ENCODE results near the gene SPPL3. TPM values are rescaled to one million over a fixed set of nuclear protein-coding genes. Genes with fewer than 3 reads are reported as not detected.
"Not testable (repeated sequence)": the region's sequence is repeated elsewhere in the genome, so short reads cannot be mapped to it uniquely, and the experiment has no call there.

The SPPL3 gene
- total RNA-seq, 2 donors from 2014 or later = 43.5 to 45.7 TPM

DNA sequence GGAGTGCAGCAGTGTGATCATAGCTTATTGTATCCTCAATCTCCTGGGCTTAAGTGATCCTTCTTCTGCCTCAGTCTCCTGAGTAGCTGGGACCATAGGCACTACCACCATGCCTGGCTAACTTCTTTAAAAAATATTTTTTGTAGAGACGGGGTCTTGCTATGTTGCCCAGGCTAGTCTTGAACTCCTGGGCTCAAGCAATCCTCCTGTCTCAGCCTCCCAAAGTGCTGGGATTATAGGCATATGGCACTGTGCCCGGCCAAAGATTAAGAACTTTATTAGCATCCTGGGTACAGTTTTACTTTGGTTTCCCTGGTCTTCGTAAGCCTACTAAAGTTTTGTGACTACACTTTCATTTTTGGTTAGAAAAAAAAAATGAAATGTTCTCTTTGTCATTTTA is 94.1 kb downstream of the SPPL3 start:
- DNase-seq (no peak), ATAC-seq (replicated peaks in 1 of 2) (no peak)
- Mint-ChIP-seq H3K4me1 (ENCODE audit: low read depth) (peaks cover 25% of the 10 kb centered on the region), H3K36me3 (ENCODE audit: insufficient read depth in 2 of 2) (peaks cover 0 to 8% of the 10 kb centered on the region in 2 donors), H3K4me3 (no peak overlapping the region), H3K27me3 (ENCODE audit: low read depth) (no peaks in the 10 kb centered on the region), H3K27ac (no peak overlapping the region), H3K9me3 (no peaks in the 10 kb centered on the region)

DNA sequence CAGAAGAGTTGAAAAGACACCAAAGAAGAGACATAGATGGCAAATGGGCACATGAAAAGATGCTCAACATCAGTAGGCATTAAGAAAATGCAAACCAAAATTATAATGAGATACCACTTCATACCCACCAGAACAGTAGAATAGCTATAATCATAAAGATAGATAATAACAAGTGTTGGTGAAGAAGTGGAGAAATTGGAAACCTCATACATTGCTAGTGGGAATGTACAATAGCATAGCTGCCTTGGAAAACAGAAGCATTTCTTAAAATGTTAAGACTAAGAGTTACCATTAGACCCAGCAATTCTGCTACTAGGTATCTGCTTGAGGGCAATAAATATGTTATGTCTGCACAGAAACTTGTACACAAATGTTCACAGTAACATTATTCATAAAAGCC is 99.7 kb downstream of the SPPL3 start:
- ATAC-seq (replicated peaks in 1 of 2) (no peak), DNase-seq (no peak)
- peaks cover 2 to 9% of the 10 kb centered on the region in 2 donors for H3K36me3 Mint-ChIP-seq (ENCODE audit: insufficient read depth in 2 of 2)
- no peak overlapping the region for H3K27ac Mint-ChIP-seq
- H3K27me3 Mint-ChIP-seq (ENCODE audit: low read depth) = no peaks in the 10 kb centered on the region
- no peaks in the 10 kb centered on the region for H3K9me3 Mint-ChIP-seq
- no peak overlapping the region for H3K4me3 Mint-ChIP-seq
- H3K4me1 Mint-ChIP-seq (ENCODE audit: low read depth) = peaks cover 45% of the 10 kb centered on the region

DNA sequence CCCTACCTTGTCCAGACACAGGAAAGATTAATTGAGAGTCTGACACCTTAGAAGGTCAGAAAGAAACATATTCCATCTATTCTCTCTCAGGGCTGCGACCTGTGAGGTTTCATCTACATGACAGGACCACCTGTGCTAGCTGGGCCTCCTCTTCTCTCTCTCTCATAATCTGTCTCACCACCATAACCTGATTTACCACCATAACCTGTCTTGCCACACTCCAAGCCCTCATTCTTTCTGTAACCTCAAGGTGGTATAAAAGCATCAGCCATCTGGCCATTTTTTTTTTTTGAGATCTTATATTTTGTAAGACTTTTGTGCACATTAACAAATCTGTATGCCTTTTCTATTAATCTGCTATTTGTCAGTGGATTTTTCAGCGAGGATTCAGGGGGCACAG is 103.0 kb downstream of the SPPL3 start:
- ATAC-seq (replicated peaks in 1 of 2) = no peak
- Mint-ChIP-seq H3K4me1 (ENCODE audit: low read depth) (peaks cover 70% of the 10 kb centered on the region), H3K4me3 (peak overlapping the region in 1 of 2 donors; percentile 75), H3K27ac (peak overlapping the region; percentile 97), H3K9me3 (peaks cover 1 to 4% of the 10 kb centered on the region in 2 donors), H3K27me3 (ENCODE audit: low read depth) (no peaks in the 10 kb centered on the region), H3K36me3 (ENCODE audit: insufficient read depth in 2 of 2) (peaks cover 15 to 24% of the 10 kb centered on the region in 2 donors)
- DNase-seq = no peak

DNA sequence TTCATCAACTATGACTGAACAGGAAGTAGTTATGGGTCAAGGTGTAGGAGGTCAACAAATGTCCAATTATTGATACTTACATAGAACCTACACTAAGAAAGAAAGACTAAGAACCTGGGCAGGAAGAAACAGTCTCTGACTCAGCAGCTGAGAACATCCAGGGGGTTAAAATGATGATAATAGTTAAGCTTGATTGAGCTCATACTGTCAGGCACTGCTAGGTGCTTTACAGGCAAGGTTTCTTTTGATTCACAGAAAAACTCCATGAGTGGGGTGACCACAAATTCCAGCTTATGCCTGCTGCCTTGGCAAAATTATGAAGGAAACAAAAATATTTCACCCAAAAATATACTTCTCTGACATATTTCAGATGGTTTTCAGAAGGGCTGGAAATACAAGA is 103.5 kb downstream of the SPPL3 start:
- Mint-ChIP-seq H3K4me3 (peak overlapping the region in 1 of 2 donors; percentile 75), H3K27ac (peak overlapping the region; percentile 97), H3K4me1 (ENCODE audit: low read depth) (peaks cover 74% of the 10 kb centered on the region), H3K9me3 (peaks cover 3 to 6% of the 10 kb centered on the region in 2 donors), H3K27me3 (ENCODE audit: low read depth) (no peaks in the 10 kb centered on the region), H3K36me3 (ENCODE audit: insufficient read depth in 2 of 2) (peaks cover 18 to 29% of the 10 kb centered on the region in 2 donors)
- DNase-seq = no peak
- ATAC-seq (replicated peaks in 1 of 2) = peak; percentile 54 to 73

DNA sequence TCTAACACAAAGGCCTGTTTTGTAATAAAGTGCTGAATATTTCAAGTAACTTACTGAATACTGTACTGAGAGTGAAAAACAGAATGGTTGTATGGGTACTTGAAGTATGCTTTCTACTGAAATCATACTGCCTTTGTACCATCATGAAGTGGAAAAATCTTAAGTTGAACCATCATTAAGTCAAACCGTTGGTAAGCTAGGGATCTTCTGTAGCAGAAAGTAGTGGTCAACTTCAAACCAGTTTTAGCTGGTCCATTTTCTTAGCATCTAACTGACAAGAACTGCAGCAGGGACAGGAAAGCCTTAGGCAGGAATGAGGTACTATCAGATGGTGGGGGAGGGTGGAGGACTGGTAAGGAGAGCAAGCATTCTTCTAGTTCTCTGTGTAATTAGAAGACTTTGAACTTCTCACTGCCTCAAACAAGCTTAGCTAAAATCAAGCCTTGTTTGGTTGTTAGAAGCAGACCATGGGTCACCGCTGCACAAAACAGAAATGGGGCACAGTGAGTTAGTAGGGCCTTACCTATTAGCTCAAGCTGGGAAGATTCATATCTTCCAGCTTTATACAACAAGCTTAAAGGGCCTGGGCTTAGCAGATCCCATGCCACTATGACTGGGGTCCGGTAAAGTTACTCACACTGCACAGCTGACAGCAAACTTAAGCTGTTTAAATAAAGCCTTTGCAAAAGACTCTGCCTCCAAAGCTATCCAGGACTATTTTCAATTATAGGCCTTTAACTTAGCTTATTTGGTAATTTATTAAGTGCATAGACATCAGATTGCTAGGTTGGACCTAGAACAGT is 104.7 kb downstream of the SPPL3 start:
- Mint-ChIP-seq H3K27me3 (ENCODE audit: low read depth) (no peaks in the 10 kb centered on the region), H3K4me1 (ENCODE audit: low read depth) (peaks cover 83% of the 10 kb centered on the region), H3K27ac (peak overlapping the region; percentile 97), H3K4me3 (peak overlapping the region in 1 of 2 donors; percentile 83), H3K9me3 (peaks cover 12 to 15% of the 10 kb centered on the region in 2 donors), H3K36me3 (ENCODE audit: insufficient read depth in 2 of 2) (peaks cover 25 to 40% of the 10 kb centered on the region in 2 donors)
- ATAC-seq (replicated peaks in 1 of 2) (peak in 1 of 2 donors; percentile 7), DNase-seq (no peak)

DNA sequence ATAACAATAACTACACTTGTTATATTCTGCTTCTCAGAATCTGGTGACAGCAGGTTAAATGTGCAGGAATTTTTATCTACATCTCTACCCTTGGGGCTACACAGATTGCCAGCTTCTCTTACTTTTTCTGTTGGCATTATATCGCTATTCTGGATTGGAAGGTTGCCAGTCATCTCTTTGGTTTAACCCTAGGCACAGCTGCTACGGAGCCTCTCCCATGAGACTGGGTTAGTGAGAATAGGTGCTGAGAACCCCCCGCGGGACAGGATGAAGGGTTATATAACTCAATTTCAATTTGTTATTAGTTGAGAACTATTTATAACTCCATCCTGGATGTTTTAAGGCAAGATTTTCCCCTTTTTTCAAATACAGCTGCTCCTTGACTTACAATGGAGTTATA is 105.5 kb downstream of the SPPL3 start:
- H3K4me3 Mint-ChIP-seq = peak overlapping the region; percentile 61 to 83
- ATAC-seq (replicated peaks in 1 of 2) (no peak), DNase-seq (no peak)
- peaks cover 26 to 35% of the 10 kb centered on the region in 2 donors for H3K36me3 Mint-ChIP-seq (ENCODE audit: insufficient read depth in 2 of 2)
- H3K27ac Mint-ChIP-seq = peak overlapping the region; percentile 97
- H3K27me3 Mint-ChIP-seq (ENCODE audit: low read depth) = no peaks in the 10 kb centered on the region
- peaks cover 12 to 15% of the 10 kb centered on the region in 2 donors for H3K9me3 Mint-ChIP-seq
- peaks cover 84% of the 10 kb centered on the region for H3K4me1 Mint-ChIP-seq (ENCODE audit: low read depth)

DNA sequence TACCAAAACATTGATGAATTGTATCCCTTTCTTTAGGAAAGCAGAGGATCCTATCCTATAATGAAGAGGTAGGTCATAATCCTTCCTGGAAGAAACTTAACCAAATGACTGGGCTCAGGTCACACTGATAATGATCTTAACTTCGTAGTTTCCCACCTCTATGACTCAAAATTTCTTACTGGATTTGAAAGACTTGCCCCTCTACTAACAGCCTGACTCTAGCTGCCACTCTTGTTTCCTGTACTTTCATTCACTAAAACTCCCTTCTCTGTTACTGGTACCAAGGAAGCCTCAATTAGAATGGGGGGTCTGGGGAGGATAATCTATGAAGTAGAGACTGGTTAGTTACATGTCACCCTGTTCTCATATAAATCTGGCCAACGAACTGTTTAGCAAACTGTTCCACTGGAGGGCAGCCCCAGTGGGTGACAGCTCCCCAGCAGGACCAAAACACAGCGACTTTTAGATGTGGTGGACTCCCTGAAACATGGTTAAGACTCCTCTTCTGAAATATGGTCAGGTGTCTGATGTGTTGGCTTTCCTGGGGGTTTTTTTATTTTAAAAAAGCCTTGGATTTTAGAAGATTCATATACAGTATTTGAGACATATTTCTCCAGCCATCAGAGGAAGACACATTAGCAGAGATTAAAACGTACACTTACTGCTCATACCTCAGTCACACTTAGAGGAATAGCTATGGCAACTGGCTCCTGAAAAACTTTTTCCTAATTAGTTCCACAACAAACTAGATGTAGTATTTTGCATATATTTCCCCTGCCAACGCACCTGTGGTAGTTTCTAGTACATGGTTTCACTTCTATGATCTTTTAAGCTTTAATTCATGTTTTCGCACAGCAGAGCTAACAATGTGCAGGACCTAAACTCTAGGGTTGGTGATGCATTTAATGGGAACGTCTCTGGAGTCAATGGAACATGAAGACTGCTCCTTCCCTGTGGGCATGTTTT is 106.2 kb downstream of the SPPL3 start:
- ATAC-seq (replicated peaks in 1 of 2) (peak; percentile 79 to 83), DNase-seq (peak; percentile 13 to 38)
- Mint-ChIP-seq H3K27ac (peak overlapping the region; percentile 97), H3K4me3 (peak overlapping the region; percentile 61 to 83), H3K9me3 (peaks cover 12 to 15% of the 10 kb centered on the region in 2 donors), H3K27me3 (ENCODE audit: low read depth) (no peaks in the 10 kb centered on the region), H3K4me1 (ENCODE audit: low read depth) (peaks cover 82% of the 10 kb centered on the region), H3K36me3 (ENCODE audit: insufficient read depth in 2 of 2) (peaks cover 26 to 35% of the 10 kb centered on the region in 2 donors)

DNA sequence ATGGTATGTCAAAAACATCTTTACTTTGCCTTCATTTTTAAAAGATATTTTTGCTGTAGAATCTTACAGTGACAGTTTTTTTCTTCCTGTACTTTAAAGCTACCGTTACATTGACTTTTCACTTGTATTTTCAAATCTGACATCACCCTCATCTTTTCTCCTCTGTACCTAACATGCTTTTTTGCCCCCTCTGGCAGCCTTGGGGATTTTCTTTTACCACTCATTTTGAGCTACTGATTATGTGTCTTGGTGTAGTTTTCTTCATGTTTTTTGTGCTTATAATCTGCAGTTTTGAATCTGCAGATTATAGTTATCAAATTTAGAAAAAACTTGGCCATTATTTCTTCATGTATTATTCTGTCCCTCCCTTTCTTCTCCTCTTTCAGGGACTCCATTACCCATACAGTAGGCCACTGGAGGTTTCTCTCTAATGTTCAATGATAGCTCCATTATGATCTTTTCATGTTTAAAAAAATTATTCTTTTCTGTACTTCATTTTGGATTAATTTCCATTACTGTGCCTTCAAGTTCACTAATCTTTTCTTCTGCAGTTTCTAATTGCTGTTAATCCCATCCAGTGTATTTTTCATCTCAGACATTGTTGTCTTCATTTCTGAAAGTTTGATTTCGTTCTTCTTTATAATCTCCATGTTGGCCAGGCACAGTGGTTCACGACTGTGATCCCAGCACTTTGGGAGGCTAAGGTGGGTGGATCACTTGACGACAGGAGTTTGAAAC is 108.5 kb downstream of the SPPL3 start:
- Mint-ChIP-seq H3K27ac (no peak overlapping the region), H3K36me3 (ENCODE audit: insufficient read depth in 2 of 2) (peaks cover 26 to 38% of the 10 kb centered on the region in 2 donors), H3K4me3 (no peak overlapping the region), H3K4me1 (ENCODE audit: low read depth) (peaks cover 75% of the 10 kb centered on the region), H3K27me3 (ENCODE audit: low read depth) (no peaks in the 10 kb centered on the region), H3K9me3 (peaks cover 12 to 15% of the 10 kb centered on the region in 2 donors)
- DNase-seq (no peak), ATAC-seq (replicated peaks in 1 of 2) (no peak)

DNA sequence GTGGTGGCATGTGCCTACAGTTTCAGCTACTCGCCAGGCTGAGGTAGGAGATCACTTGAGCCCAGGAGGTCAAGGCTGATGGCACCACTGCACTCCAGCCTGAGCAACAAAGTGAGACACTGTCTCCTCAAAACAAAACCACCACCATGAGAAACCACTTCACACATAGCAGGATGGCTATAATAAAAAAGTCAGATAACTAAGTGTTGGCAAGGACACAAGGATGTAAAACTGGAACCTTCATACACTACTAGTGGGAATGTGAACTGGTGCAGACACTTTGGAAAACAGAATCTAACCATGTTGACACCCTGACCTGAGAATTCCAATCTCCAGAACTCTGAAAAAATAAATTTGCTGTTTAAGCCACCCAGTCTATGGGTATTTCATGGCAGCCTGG is 110.8 kb downstream of the SPPL3 start:
- Mint-ChIP-seq H3K36me3 (ENCODE audit: insufficient read depth in 2 of 2) (peaks cover 28 to 38% of the 10 kb centered on the region in 2 donors), H3K9me3 (peaks cover 12 to 15% of the 10 kb centered on the region in 2 donors), H3K4me1 (ENCODE audit: low read depth) (peaks cover 56% of the 10 kb centered on the region), H3K27me3 (ENCODE audit: low read depth) (no peaks in the 10 kb centered on the region), H3K4me3 (no peak overlapping the region), H3K27ac (no peak overlapping the region)
- DNase-seq (no peak), ATAC-seq (replicated peaks in 1 of 2) (no peak)

DNA sequence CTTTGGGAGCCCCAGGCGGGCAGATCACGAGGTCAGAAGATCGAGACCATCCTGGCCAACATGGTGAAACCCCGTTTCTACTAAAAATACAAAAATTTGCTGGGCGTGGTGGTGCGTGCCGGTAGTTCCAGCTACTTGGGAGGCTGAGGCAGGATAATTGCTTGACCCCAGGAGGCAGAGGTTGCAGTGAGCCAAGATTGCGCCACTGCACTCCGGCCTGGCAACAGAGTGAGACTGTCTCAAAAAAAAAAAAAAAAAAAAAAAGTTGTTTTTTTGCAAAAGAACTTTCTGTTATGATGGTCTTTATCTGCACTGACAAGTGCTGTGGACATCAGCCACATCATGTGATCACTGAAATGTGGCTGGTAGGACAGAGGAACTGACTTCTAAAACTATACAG is 111.7 kb downstream of the SPPL3 start:
- not testable (repeated sequence) for H3K27me3 Mint-ChIP-seq (ENCODE audit: low read depth); DNase-seq; ATAC-seq (replicated peaks in 1 of 2); H3K4me3 Mint-ChIP-seq; H3K27ac Mint-ChIP-seq
- Mint-ChIP-seq H3K36me3 (ENCODE audit: insufficient read depth in 2 of 2) (peaks cover 24 to 34% of the 10 kb centered on the region in 2 donors), H3K4me1 (ENCODE audit: low read depth) (peaks cover 49% of the 10 kb centered on the region), H3K9me3 (peaks cover 12 to 15% of the 10 kb centered on the region in 2 donors)

DNA sequence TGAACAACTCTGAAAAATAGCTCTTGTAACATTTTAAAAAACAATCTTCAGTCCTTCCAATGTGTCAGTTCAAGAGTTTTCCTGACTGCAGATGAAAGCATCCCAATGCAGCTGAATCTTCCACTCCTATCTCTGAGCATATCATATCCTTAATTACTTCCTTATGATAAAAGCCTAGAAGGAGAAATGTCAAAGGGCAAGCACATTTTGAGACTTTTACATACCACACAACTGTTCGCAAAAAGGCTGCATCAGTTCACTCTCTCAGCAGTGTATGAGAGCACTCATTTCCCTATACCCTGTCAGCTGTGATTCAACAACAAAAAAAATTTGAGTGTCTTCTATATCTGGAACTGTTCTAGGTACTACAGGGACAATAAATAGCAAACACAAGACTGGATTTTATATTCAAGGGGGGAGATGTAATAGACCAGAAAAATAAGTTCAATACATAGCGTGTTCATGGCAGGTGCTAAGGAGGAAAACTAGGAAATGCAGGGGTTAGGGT is 112.4 kb downstream of the SPPL3 start:
- ATAC-seq (replicated peaks in 1 of 2) = peak in 1 of 2 donors; percentile 57
- Mint-ChIP-seq H3K4me1 (ENCODE audit: low read depth) (peaks cover 44% of the 10 kb centered on the region), H3K9me3 (peaks cover 11 to 12% of the 10 kb centered on the region in 2 donors), H3K27ac (peak overlapping the region; percentile 16), H3K36me3 (ENCODE audit: insufficient read depth in 2 of 2) (peaks cover 19 to 27% of the 10 kb centered on the region in 2 donors), H3K4me3 (no peak overlapping the region), H3K27me3 (ENCODE audit: low read depth) (no peaks in the 10 kb centered on the region)
- no peak for DNase-seq

DNA sequence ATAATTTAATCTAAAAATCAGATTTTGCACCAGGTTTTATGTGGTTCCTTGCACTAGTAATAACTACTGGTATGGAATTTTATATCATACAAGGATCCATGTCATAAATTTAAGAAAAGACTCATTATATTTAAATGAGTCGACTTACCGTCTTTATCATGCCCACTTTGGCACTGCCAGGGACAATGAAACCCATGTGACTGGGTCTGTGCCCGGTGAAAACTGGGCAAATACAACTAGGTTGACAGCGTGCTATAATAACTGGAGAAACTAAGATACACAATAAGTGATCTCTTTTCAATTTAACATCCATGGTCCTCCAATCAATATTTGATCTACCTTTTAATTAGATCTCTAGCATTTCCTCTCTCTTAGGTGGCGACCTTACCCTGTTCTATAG is 114.0 kb downstream of the SPPL3 start:
- Mint-ChIP-seq H3K36me3 (ENCODE audit: insufficient read depth in 2 of 2) (peaks cover 9 to 11% of the 10 kb centered on the region in 2 donors), H3K4me1 (ENCODE audit: low read depth) (peaks cover 45% of the 10 kb centered on the region), H3K4me3 (no peak overlapping the region), H3K27me3 (ENCODE audit: low read depth) (no peaks in the 10 kb centered on the region), H3K27ac (no peak overlapping the region), H3K9me3 (peaks cover 5 to 6% of the 10 kb centered on the region in 2 donors)
- ATAC-seq (replicated peaks in 1 of 2) (no peak), DNase-seq (no peak)

Measured in activated T-cell treated with anti-CD3 and anti-CD28 coated beads, Interleukin-2, amount 50 U/mL, for 72 hours (primary cell).